Glutamatergic neuron (in vitro differentiated cells): ENCODE data around the gene MED17. TPM values are rescaled to one million over a fixed set of nuclear protein-coding genes. Genes with fewer than 3 reads are reported as not detected.

ENCODE experiments used
- DNase-seq: peaks from one replicate; pipeline ENCODE4 v3.0.0; 2022
- H3K27ac Mint-ChIP-seq: one replicate; pipeline ENCODE4 v1.8.0; 2020; ENCODE audit warnings: mild to moderate bottlenecking, mixed read lengths, inconsistent platforms; ENCODE audit not compliant: unreplicated experiment
- H3K27me3 Mint-ChIP-seq: one replicate; pipeline ENCODE4 v1.8.0; 2020; ENCODE audit warnings: mild to moderate bottlenecking, moderate library complexity, mixed read lengths, inconsistent platforms; ENCODE audit not compliant: unreplicated experiment
- H3K36me3 Mint-ChIP-seq: one replicate; pipeline ENCODE4 v1.8.0; 2020; ENCODE audit warnings: mild to moderate bottlenecking, mixed read lengths, inconsistent platforms; ENCODE audit not compliant: unreplicated experiment
- H3K4me1 Mint-ChIP-seq: one replicate; pipeline ENCODE4 v1.8.0; 2020; ENCODE audit warnings: mild to moderate bottlenecking, low read depth, mixed read lengths, inconsistent platforms; ENCODE audit not compliant: unreplicated experiment
- H3K4me3 Mint-ChIP-seq: one replicate; pipeline ENCODE4 v1.8.0; 2020; ENCODE audit warnings: mild to moderate bottlenecking, mixed read lengths, inconsistent platforms; ENCODE audit not compliant: unreplicated experiment
- H3K9me3 Mint-ChIP-seq: one replicate; pipeline ENCODE4 v1.8.0; 2020; ENCODE audit warnings: mild to moderate bottlenecking, moderate library complexity, mixed read lengths, inconsistent platforms; ENCODE audit not compliant: unreplicated experiment
- CTCF ChIP-seq: fragments of 200-600 bp; sonication (generic); IDR thresholded peaks from one replicate; pipeline ENCODE4 v1.5.0; 2021; ENCODE audit not compliant: partially characterized antibody, unreplicated experiment
- total RNA-seq: library from RNA; stranded (reverse); fragmentation: NEBNext Ultra II Directional; extraction: Animal tissue kit (Norgen Biotek cat#: 25700); gene quantifications from one replicate; pipeline ENCODE4 v1.2.1, GENCODE V29; 2021; ENCODE audit not compliant: unreplicated experiment

Gene MED17
- total RNA-seq, 1 donor from 2014 or later, result 73.0 TPM

GRCh38 chr11:93849751-93850593 is 65.9 kb downstream of the MED17 start:
- H3K27me3 Mint-ChIP-seq, result peaks cover 5% of the 10 kb centered on the region
- peak overlapping the region; percentile 68 for H3K4me3 Mint-ChIP-seq
- H3K4me1 Mint-ChIP-seq, result no peaks in the 10 kb centered on the region
- H3K36me3 Mint-ChIP-seq, result no peaks in the 10 kb centered on the region
- H3K27ac Mint-ChIP-seq, result no peak overlapping the region
- peak; percentile 40 for DNase-seq
- no peak for TF ChIP-seq CTCF
- no peaks in the 10 kb centered on the region for H3K9me3 Mint-ChIP-seq

- no peak for TF ChIP-seq CTCF
Measured at GRCh38 chr11:93850594-93851018, 66.5 kb downstream of the MED17 start, which contains the start of gene VSTM5. VSTM5 (minus strand) TSS chr11:93850618; CDS start chr11:93850502, 116 bp downstream.

GRCh38 chr11:93852242-93852641 is 68.2 kb downstream of the MED17 start:
- TF ChIP-seq CTCF, result no peak
- H3K9me3 Mint-ChIP-seq, result no peaks in the 10 kb centered on the region
- no peaks in the 10 kb centered on the region for H3K4me1 Mint-ChIP-seq
- no peak for DNase-seq
- no peak overlapping the region for H3K4me3 Mint-ChIP-seq
- no peaks in the 10 kb centered on the region for H3K36me3 Mint-ChIP-seq
- peaks cover 2% of the 10 kb centered on the region for H3K27me3 Mint-ChIP-seq
- H3K27ac Mint-ChIP-seq, result no peak overlapping the region

More at GRCh38 chr11:93850594-93851018, 66.5 kb downstream of the MED17 start, which contains the start of gene VSTM5:
- Mint-ChIP-seq H3K4me1 (no peaks in the 10 kb centered on the region), H3K27me3 (peaks cover 5% of the 10 kb centered on the region), H3K36me3 (no peaks in the 10 kb centered on the region), H3K9me3 (no peaks in the 10 kb centered on the region), H3K27ac (no peak within 1 kb of the TSS), H3K4me3 (peak within 1 kb of the TSS; percentile 68)
- no peak for DNase-seq

- no peak for DNase-seq
- Mint-ChIP-seq H3K27me3 (no peaks in the 10 kb centered on the region), H3K27ac (no peak overlapping the region), H3K36me3 (no peaks in the 10 kb centered on the region), H3K4me1 (peaks cover 5% of the 10 kb centered on the region), H3K9me3 (peaks cover 4% of the 10 kb centered on the region), H3K4me3 (no peak overlapping the region)
- no peak for TF ChIP-seq CTCF
Measured at GRCh38 chr11:93857413-93858120, 73.5 kb downstream of the MED17 start.
